IPS-15b (cell line): ENCODE measurements around the gene FER.
"Not testable (repeated sequence)": the region's sequence is repeated elsewhere in the genome, so short reads cannot be mapped to it uniquely, and the experiment has no call there.

Experiments used
- H3K27me3 ChIP-seq: one replicate; pipeline ENCODE4 v1.6.1; 2013; ENCODE audit warnings: low read length; ENCODE audit not compliant: control insufficient read depth, insufficient read depth
- H3K36me3 ChIP-seq: one replicate; pipeline ENCODE4 v1.6.1; 2013; ENCODE audit warnings: low read length; ENCODE audit not compliant: control insufficient read depth, insufficient read depth
- H3K4me1 ChIP-seq: one replicate; pipeline ENCODE4 v1.6.1; 2013; ENCODE audit warnings: mild to moderate bottlenecking, low read length; ENCODE audit not compliant: control insufficient read depth, insufficient read depth
- H3K4me3 ChIP-seq: one replicate; pipeline ENCODE4 v1.5.1; 2013; ENCODE audit warnings: low read depth, low read length
- H3K9ac ChIP-seq: one replicate; pipeline ENCODE4 v1.6.1; 2013; ENCODE audit warnings: low read depth, mild to moderate bottlenecking, low read length
- H3K9me3 ChIP-seq: one replicate; pipeline ENCODE4 v1.6.1; 2013; ENCODE audit warnings: mild to moderate bottlenecking, low read length; ENCODE audit not compliant: control insufficient read depth, insufficient read depth

Gene FER

DNA sequence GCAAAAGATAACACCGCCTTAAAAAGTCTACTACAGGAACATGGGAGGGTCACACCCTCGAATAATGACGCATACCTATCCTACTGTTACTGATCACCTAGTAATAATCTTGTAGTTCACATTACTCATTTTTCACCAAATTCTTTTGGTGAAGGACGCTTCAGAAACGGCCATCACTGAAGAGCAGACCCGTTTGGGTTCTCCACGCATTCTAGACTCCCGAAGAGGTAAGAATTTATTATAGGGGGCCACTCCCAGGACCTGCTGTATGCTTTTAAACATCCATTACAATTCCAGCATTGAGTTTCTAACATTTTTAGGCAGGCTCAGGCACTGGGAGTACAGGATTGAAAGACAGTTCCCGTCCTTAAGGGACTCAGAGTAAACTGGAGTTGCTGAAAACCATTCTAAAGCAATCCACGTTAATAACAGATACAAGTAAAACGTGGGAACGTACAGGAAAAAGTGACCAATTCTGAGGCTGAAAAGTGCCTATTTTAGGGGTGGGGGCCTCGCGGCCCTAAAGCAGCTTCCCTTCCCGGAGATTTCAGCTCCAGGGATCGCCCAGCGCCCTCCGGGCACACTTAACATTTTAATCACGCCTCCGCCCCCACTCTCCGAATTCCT, at the start of gene FER:
Gene FER (plus strand): TSS at position 124 of the 627 bp plus-strand sequence. CDS start 50,286 bp downstream, outside the sequence.
- H3K9me3 ChIP-seq: no peaks in the 10 kb centered on the region
- H3K27me3 ChIP-seq: no peaks in the 10 kb centered on the region
- no peaks in the 10 kb centered on the region for H3K36me3 ChIP-seq
- H3K4me1 ChIP-seq: no peaks in the 10 kb centered on the region
- H3K4me3 ChIP-seq: peak within 1 kb of the TSS; percentile 81
- peak within 1 kb of the TSS; percentile 80 for H3K9ac ChIP-seq

DNA sequence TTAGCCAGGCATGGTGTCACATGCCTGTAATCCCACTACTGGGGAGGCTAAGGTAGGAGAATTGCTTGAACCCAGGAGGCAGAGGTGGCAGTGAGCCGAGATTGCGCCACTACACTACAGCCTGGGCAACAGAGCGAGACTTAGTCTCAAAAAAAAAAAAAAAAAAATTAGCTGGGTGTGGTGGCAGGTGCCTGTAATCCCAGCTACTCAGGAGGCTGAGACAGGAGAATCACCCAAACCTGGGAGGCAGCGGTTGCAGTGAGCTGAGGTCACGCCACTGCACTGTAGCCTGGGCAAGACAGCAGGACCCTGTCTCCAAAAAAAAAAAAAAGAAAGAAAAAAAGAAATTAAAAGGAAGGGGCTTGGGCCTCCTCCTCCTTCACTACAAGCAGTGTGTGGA, 47.3 kb upstream of the FER start:
- not testable (repeated sequence) for H3K36me3 ChIP-seq, H3K9ac ChIP-seq, H3K4me1 ChIP-seq, H3K9me3 ChIP-seq, H3K27me3 ChIP-seq, H3K4me3 ChIP-seq

DNA sequence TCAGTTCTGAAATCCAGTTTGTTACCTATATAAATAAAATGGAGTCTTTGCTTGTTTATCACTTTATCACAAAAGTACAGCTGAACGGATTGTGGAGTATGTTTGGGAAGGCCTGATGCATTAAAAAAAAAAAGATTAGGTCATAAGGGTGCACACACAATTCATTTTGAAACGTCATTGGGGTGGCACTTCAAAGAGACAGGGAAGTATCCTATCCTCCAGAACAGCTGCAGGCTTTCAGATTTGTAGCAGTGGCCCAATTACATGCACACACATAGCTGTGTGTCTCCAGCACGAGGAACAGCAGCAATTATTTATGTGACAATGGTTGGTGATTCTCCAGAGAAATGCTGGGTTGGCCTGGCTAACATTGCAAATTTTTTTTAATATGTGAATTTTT, 46.8 kb upstream of the FER start:
- Histone ChIP-seq H3K36me3 (no peaks in the 10 kb centered on the region), H3K27me3 (no peaks in the 10 kb centered on the region), H3K4me3 (no peak overlapping the region), H3K9me3 (no peaks in the 10 kb centered on the region), H3K4me1 (peaks cover 10% of the 10 kb centered on the region), H3K9ac (no peak overlapping the region)

DNA sequence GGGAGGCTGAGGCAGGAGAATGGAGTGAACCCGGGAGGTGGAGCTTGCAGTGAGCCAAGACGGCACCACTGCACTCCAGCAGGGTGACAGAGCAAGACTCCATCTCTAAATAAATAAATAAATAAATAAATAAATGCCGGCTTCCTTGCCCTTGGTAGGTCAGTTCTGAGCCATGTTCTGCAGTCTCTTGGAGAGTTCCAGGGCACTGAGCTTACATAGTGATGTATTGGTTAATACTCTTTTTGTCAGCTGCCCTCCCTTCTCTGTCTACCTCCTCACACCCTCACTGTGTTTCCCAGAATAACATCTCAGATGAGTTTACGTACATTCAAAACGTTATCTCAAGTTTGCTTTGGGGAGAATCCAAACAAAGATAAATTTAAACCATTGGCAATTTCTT, 45.2 kb upstream of the FER start:
- Histone ChIP-seq H3K9ac (no peak overlapping the region), H3K36me3 (no peaks in the 10 kb centered on the region), H3K4me3 (no peak overlapping the region), H3K27me3 (no peaks in the 10 kb centered on the region), H3K9me3 (no peaks in the 10 kb centered on the region), H3K4me1 (peaks cover under 1% of the 10 kb centered on the region)

DNA sequence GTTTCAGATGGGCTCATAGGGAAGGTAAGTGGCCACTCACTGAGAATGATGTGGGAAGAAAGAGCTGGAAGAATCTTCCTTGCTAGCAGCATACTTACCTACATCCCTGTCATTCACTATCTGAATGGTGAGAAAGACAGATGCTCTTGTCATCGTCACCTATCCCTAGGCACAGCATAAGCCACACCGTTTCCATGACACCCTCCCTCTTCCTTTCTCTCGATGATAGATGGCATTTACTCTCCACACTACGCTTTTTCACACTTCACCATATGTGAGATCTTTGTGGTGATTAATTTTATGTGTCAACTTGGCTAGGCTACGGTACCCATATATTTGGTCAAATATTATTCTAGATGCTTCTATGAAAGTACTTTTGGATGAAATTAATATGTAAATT, 44.4 kb upstream of the FER start:
- no peaks in the 10 kb centered on the region for H3K4me1 ChIP-seq
- no peak overlapping the region for H3K4me3 ChIP-seq
- no peaks in the 10 kb centered on the region for H3K9me3 ChIP-seq
- no peaks in the 10 kb centered on the region for H3K27me3 ChIP-seq
- no peaks in the 10 kb centered on the region for H3K36me3 ChIP-seq
- no peak overlapping the region for H3K9ac ChIP-seq

DNA sequence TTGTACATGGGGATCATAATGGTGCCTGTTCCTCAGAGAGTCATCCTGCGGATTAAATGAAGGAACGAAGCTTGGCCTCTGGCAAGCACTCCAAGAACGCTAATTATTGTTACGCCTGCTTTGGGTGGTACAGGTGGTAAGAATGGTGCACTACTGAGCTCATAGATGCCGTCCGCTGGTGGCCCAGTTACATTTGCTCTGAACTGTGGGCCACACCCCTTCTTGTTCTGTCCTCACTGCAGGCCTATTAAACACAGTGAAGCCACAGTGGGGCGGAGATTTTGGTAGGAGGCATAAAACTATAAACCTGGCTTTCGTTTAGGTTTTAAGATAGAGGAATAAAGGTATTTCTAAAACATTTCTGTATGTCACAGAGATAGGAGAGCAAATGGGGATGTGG, 40.6 kb upstream of the FER start:
- no peaks in the 10 kb centered on the region for H3K4me1 ChIP-seq
- no peaks in the 10 kb centered on the region for H3K36me3 ChIP-seq
- H3K4me3 ChIP-seq: no peak overlapping the region
- H3K9me3 ChIP-seq: no peaks in the 10 kb centered on the region
- H3K27me3 ChIP-seq: no peaks in the 10 kb centered on the region
- no peak overlapping the region for H3K9ac ChIP-seq

DNA sequence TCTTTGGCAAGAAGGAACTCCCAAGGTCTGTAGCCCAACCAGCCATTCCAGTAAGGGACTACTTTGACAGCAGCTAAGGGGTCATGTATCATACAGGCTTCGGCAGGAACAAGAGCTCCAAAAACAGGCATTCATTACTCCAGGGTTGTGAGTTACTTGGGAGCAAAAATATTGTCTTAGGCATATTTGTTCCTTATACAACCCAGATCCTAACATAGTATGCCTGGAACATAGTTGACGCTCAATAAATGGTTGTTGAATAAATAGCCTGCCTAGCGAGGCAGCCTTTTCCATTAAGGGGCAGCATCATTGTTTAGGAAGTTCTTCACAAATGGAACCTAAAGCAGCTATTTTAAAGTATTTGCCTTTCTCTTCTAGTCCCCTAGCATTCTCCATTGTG, 35.8 kb upstream of the FER start:
- Histone ChIP-seq H3K27me3 (no peaks in the 10 kb centered on the region), H3K36me3 (no peaks in the 10 kb centered on the region), H3K9me3 (no peaks in the 10 kb centered on the region), H3K9ac (no peak overlapping the region), H3K4me3 (no peak overlapping the region), H3K4me1 (no peaks in the 10 kb centered on the region)

DNA sequence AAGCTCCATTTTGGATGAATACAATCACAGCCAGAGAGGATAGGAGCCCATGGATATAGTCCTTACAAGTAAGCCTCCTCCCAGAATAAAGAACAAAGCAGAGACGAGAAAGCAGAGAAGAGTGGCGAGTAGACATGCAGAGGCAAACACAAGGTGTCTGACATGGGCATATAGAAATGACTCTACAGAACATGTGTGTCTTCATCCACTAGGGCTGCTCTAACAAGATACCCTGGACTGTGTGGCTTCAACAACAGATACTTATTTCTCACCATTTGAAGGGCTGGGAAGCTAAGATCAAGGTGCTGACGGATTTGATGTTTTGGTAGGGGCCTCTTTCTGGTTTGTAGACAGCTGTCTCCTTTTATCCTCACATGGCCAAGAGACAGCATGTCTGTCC, 32.3 kb upstream of the FER start:
- H3K36me3 ChIP-seq: no peaks in the 10 kb centered on the region
- no peaks in the 10 kb centered on the region for H3K4me1 ChIP-seq
- H3K9ac ChIP-seq: no peak overlapping the region
- no peak overlapping the region for H3K4me3 ChIP-seq
- H3K9me3 ChIP-seq: no peaks in the 10 kb centered on the region
- H3K27me3 ChIP-seq: no peaks in the 10 kb centered on the region

DNA sequence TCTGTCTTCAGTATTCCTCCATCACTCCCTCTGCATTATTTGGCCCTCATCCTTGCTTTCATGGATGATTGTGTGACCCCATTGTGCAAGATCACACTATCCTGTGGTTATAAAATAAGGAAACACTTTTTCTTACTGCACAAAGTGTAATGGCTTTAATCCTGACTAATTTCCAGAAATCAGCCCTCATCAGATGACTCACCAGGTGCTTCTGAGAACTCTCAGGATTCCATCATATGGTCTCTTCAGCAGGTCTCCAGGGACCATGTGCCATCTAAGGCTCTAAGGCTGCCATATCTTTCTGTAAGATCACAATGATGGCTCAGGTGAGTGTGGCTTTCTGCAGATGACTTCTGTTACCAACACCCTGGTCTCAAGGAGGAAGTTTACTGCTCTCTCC, 27.3 kb upstream of the FER start:
- no peaks in the 10 kb centered on the region for H3K4me1 ChIP-seq
- H3K27me3 ChIP-seq: no peaks in the 10 kb centered on the region
- no peaks in the 10 kb centered on the region for H3K9me3 ChIP-seq
- H3K9ac ChIP-seq: no peak overlapping the region
- H3K36me3 ChIP-seq: no peaks in the 10 kb centered on the region
- no peak overlapping the region for H3K4me3 ChIP-seq

DNA sequence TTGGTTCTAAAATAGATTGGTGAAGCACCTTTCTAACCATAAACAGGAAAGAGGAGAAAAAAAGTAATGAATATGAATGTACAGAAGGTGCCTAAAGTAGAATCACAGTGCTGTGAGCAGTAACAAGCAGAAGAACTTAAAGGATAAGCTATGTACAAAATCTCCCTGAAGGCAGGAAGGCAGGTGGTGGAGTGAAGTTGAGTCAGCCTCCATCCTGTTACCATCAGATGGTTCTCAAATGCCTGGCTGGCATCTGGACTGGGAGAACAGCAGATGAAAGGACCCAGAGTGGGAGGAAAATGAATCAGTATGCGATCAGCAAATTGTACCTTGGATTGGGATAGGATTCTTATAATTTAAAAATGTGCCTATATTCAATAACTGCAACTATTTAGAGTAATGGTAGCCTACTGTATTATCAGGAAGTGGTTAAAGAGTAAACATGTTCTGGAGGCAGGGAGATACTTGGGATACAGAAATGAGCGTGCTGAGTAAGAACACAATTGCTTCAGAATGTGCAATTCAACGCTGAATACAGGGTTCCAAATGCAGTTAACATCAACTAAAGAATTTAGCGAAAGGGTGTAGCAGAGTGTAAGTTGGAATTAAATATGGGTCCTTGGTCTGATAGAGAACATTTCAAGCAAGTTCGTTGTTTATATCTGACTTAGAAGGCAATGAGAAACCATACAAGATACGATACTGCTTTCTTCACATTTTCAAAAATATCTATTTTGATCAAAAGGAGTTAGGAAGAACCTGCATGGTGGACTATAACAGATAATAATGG, 21.1 kb upstream of the FER start:
- Histone ChIP-seq H3K9ac (no peak overlapping the region), H3K36me3 (no peaks in the 10 kb centered on the region), H3K9me3 (no peaks in the 10 kb centered on the region), H3K27me3 (no peaks in the 10 kb centered on the region), H3K4me1 (peaks cover 5% of the 10 kb centered on the region), H3K4me3 (peak overlapping the region; percentile 51)

DNA sequence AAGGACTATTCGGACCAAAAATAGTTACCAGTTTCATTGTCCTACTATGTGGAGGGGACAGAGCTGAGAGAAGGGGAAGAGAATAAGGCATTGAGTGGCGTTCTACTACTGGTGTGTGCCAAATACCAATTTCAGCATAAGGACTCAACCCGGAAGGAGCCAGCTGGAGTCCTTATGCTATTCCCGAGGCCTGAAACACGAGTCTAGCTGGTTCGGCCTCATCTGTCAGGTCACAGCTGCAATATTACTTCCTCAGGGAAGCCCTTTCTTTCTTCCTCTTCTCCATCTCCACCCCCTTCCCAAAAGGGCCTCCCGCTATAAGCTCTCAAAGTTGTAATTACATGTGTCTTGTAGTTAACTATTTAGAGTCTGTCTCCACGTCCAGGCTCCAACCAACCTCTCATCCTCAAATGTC, 20.5 kb upstream of the FER start:
- no peaks in the 10 kb centered on the region for H3K36me3 ChIP-seq
- H3K9me3 ChIP-seq: no peaks in the 10 kb centered on the region
- no peaks in the 10 kb centered on the region for H3K27me3 ChIP-seq
- H3K4me1 ChIP-seq: peaks cover 5% of the 10 kb centered on the region
- H3K4me3 ChIP-seq: peak overlapping the region; percentile 51
- peak overlapping the region; percentile 77 for H3K9ac ChIP-seq
